ENCODE data around the gene CHAF1A.

GRCh38 chr19:4367781-4368127, 34.7 kb upstream of the CHAF1A start:
- TF ChIP-seq CTCF (IDR thresholded peaks at IDR 0.05; ENCODE audit: insufficient read depth, low read length, poor library complexity, severe bottlenecking), result no peak
- no peak for TF ChIP-seq EZH2phosphoT487 (conservative IDR thresholded peaks at IDR 0.05; ENCODE audit: low read length)
